IMR-90 (cell line): ENCODE results near the gene CMKLR1. TPM values are rescaled to one million over a fixed set of nuclear protein-coding genes. Genes with fewer than 3 reads are reported as not detected.

Experiments
- ATAC-seq: fragments of 200-7000 bp; cut with Tn5 transposase; 2 replicates; pipeline ENCODE4 v1.9.1; 2020; ENCODE audit warnings: low read depth, mild to moderate bottlenecking, moderate library complexity
- BruUV-seq: library from RNA; stranded (reverse); fragments of 400-500 nt; replicated peaks from 2 replicates; lab custom pipeline; 2021; lab: Mats Ljungman, UMichigan
- CTCF ChIA-PET: fragments of 300-600 bp; formaldehyde crosslinking; extraction: SDS; loops from one replicate; lab custom pipeline; 2021; ENCODE audit warnings: antibody characterized with exemption; lab: Yijun Ruan, JAX
- POLR2A ChIA-PET: fragments of 300-600 bp; sonication (Branson Sonifier 250); formaldehyde crosslinking; loops from one replicate; lab custom pipeline; 2022; ENCODE audit warnings: antibody characterized with exemption; ENCODE audit not compliant: unreplicated experiment; lab: Charles Lee
- DNase-seq: peaks from one replicate; pipeline ENCODE4 v3.0.0; 2013
- H2AFZ ChIP-seq: replicated peaks from 2 replicates; pipeline ENCODE3; 2013; ENCODE audit warnings: low read length, mild to moderate bottlenecking; ENCODE audit not compliant: poor library complexity
- H2AK5ac ChIP-seq: 2 replicates; pipeline ENCODE4 v1.6.1; 2013; ENCODE audit warnings: low read depth, low read length, inconsistent platforms
- H2AK9ac ChIP-seq: replicated peaks from 2 replicates; pipeline ENCODE3; 2013; ENCODE audit warnings: mild to moderate bottlenecking, low read depth, low read length, moderate library complexity; ENCODE audit not compliant: poor library complexity
- H2BK120ac ChIP-seq: 2 replicates; pipeline ENCODE4 v1.6.1; 2013; ENCODE audit warnings: low read depth, low read length, inconsistent platforms
- H2BK15ac ChIP-seq: 3 replicates; pipeline ENCODE4 v1.6.1; 2013; ENCODE audit warnings: low read depth, low read length, inconsistent platforms
- H2BK20ac ChIP-seq: 2 replicates; pipeline ENCODE4 v1.6.1; 2013; ENCODE audit warnings: low read depth, mild to moderate bottlenecking, inconsistent platforms, low read length, moderate library complexity
- H2BK5ac ChIP-seq: 2 replicates; pipeline ENCODE4 v1.6.1; 2013; ENCODE audit warnings: mild to moderate bottlenecking, low read depth, low read length, inconsistent platforms; ENCODE audit not compliant: poor library complexity, severe bottlenecking
- H3K14ac ChIP-seq: replicated peaks from 2 replicates; pipeline ENCODE4 v1.6.1; 2013; ENCODE audit warnings: low read depth, low read length, inconsistent platforms
- H3K18ac ChIP-seq: 2 replicates; pipeline ENCODE4 v1.6.1; 2013; ENCODE audit warnings: low read depth, low read length, control low read depth
- H3K23ac ChIP-seq: 2 replicates; pipeline ENCODE4 v1.6.1; 2013; ENCODE audit warnings: low read depth, low read length, inconsistent platforms
- H3K27ac ChIP-seq: 2 replicates; pipeline ENCODE4 v1.5.1; 2013; ENCODE audit warnings: mild to moderate bottlenecking, control low read depth, low read length; ENCODE audit not compliant: insufficient read depth
- H3K27me3 ChIP-seq: 2 replicates; pipeline ENCODE4 v1.6.1; 2013; ENCODE audit warnings: low read length; ENCODE audit not compliant: control insufficient read depth, insufficient read depth
- H3K36me3 ChIP-seq: 2 replicates; pipeline ENCODE4 v1.6.1; 2013; ENCODE audit warnings: low read length, mixed read lengths; ENCODE audit not compliant: control insufficient read depth, insufficient read depth
- H3K4ac ChIP-seq: 2 replicates; pipeline ENCODE4 v1.6.1; 2013; ENCODE audit warnings: low read depth, low read length, inconsistent platforms
- H3K4me1 ChIP-seq: 2 replicates; pipeline ENCODE4 v1.6.1; 2013; ENCODE audit warnings: low read length, mixed read lengths; ENCODE audit not compliant: control insufficient read depth, insufficient read depth
- H3K4me2 ChIP-seq: 2 replicates; pipeline ENCODE4 v1.6.1; 2013; ENCODE audit warnings: low read depth, mild to moderate bottlenecking, control low read depth, low read length, moderate library complexity
- H3K4me3 ChIP-seq: 2 replicates; pipeline ENCODE4 v1.5.1; 2013; ENCODE audit warnings: low read depth, mild to moderate bottlenecking, control low read depth, low read length, moderate library complexity; ENCODE audit not compliant: insufficient read depth
- H3K56ac ChIP-seq: 2 replicates; pipeline ENCODE4 v1.6.1; 2013; ENCODE audit warnings: low read length, inconsistent platforms; ENCODE audit not compliant: insufficient read depth; ENCODE audit errors: extremely low read depth
- H3K79me1 ChIP-seq, 2 experiments: 2 replicates each; pipeline ENCODE4 v1.6.1; 2013; ENCODE audit warnings: low read length in 2 of 2, inconsistent platforms in 1 of 2, low read depth in 1 of 2
- H3K9ac ChIP-seq: 2 replicates; pipeline ENCODE4 v1.6.1; 2013; ENCODE audit warnings: low read depth, low read length, control low read depth
- H3K9me1 ChIP-seq: 2 replicates; pipeline ENCODE4 v1.6.1; 2013; ENCODE audit warnings: low read length, inconsistent platforms; ENCODE audit not compliant: insufficient read depth
- H3K9me3 ChIP-seq: 2 replicates; pipeline ENCODE4 v1.6.1; 2013; ENCODE audit warnings: low read length; ENCODE audit not compliant: control insufficient read depth, insufficient read depth
- H4K20me1 ChIP-seq: 2 replicates; pipeline ENCODE4 v1.6.1; 2013; ENCODE audit warnings: low read length, inconsistent platforms; ENCODE audit not compliant: insufficient read depth
- H4K5ac ChIP-seq: 2 replicates; pipeline ENCODE4 v1.6.1; 2013; ENCODE audit warnings: mild to moderate bottlenecking, low read depth, low read length, control low read depth
- H4K8ac ChIP-seq, 2 experiments: 2 replicates each; pipeline ENCODE4 v1.6.1; 2013; ENCODE audit warnings: low read depth in 2 of 2, low read length in 2 of 2, control low read depth in 1 of 2, inconsistent platforms in 1 of 2
- H4K91ac ChIP-seq: 2 replicates; pipeline ENCODE4 v1.6.1; 2013; ENCODE audit warnings: low read depth, low read length, inconsistent platforms; ENCODE audit not compliant: insufficient read depth
- CEBPB ChIP-seq: IDR thresholded peaks from 2 replicates; pipeline ENCODE4 v1.6.1; 2012; ENCODE audit warnings: low read depth, low read length, improper control_type of control experiment
- FOS ChIP-seq: fragments of 150-350 bp; IDR thresholded peaks from 2 replicates; pipeline ENCODE4 v1.6.1; 2016; ENCODE audit warnings: low read depth, low read length
- POLR2A ChIP-seq: IDR thresholded peaks from 2 replicates; pipeline ENCODE4 v1.6.1; 2012; ENCODE audit warnings: mild to moderate bottlenecking, low read depth, low read length
- WGBS, 2 experiments: methylation state at CpG; one replicate each; pipeline versions ENCODE4 v1.1.5 to v1.1.7; 2013; ENCODE audit warnings: missing lambda C conversion rate in 2 of 2; ENCODE audit not compliant: insufficient read length in 1 of 2; ENCODE audit errors: extremely low coverage in 2 of 2; 5-methylcytosine and 5-hydroxymethylcytosine counted together
- dilution Hi-C: fragments of 300-500 bp; cut with HindIII; formaldehyde crosslinking; loops from one replicate; pipeline ENCODE4 v1.14.3; 2018; ENCODE audit warnings: low sequenced_read_pairs; ENCODE audit not compliant: unreplicated experiment
- in situ Hi-C: fragments of 300-500 bp; cut with MboI; formaldehyde crosslinking; loops from 3 replicates; pipeline ENCODE4 v1.14.3; 2019; ENCODE audit warnings: low sequenced_read_pairs, inconsistent platforms, mixed read lengths
- intact Hi-C: fragments of 100-400 bp; cut with micrococcal nuclease; formaldehyde crosslinking; loops from 2 replicates; pipeline ENCODE4 v1.10.0; 2022
- polyA plus RNA-seq, 3 experiments: library from polyadenylated mRNA; depleted of rRNA; stranded (reverse); fragments of >200 nt; gene quantifications; 2 replicates each; pipeline ENCODE4 v1.2.3, GENCODE V29; 2012; ENCODE audit warnings: low replicate concordance in 1 of 3
- total RNA-seq: library from RNA; depleted of rRNA; stranded (reverse); fragments of >200 nt; gene quantifications from 2 replicates; pipeline ENCODE4 v1.2.3, GENCODE V29; 2012

Gene CMKLR1
- total and polyA plus RNA-seq, 2 of the 4 experiments (the other 2 are of a cell fraction), result not detected

GRCh38 chr12:108252523-108252922 lies 86.6 kb downstream of the CMKLR1 start:
- Histone ChIP-seq H3K27ac (no peak overlapping the region), H4K20me1 (no peaks in the 10 kb centered on the region), H2BK20ac (no peak overlapping the region), H3K79me1 (no peaks in the 10 kb centered on the region), H3K14ac (no peak overlapping the region), H3K9me1 (no peaks in the 10 kb centered on the region), H3K4me2 (no peak overlapping the region), H3K9ac (no peak overlapping the region), H2AFZ (no peak overlapping the region), H3K27me3 (no peaks in the 10 kb centered on the region), H4K5ac (no peak overlapping the region), H4K91ac (no peak overlapping the region), H2BK120ac (no peak overlapping the region), H3K36me3 (no peaks in the 10 kb centered on the region), H3K4me1 (no peaks in the 10 kb centered on the region), H3K56ac (no peak overlapping the region), H2BK5ac (no peak overlapping the region), H4K8ac (no peak overlapping the region), H3K23ac (no peak overlapping the region), H2AK9ac (no peak overlapping the region), H2BK15ac (no peak overlapping the region), H3K4ac (no peak overlapping the region), H3K4me3 (no peak overlapping the region), H3K9me3 (no peaks in the 10 kb centered on the region), H2AK5ac (no peak overlapping the region), H3K18ac (no peak overlapping the region)
- TF ChIP-seq FOS, result no peak
- TF ChIP-seq POLR2A, result no peak
- TF ChIP-seq CEBPB, result no peak
- in situ Hi-C loops, result no loop called here
- intact Hi-C loops, result no loop called here
- WGBS, 2 experiments, result no CpG with 5 or more reads among the region's 7 CpGs
- BruUV-seq, result no TSS peak
- DNase-seq, result no peak
- POLR2A ChIA-PET, result no interaction called here
- no peak for ATAC-seq
- CTCF ChIA-PET, result interaction anchor here (0.6 kb wide), 1 partner anchor 446 kb away, joined by 3 read pairs; no protein-coding TSS in a partner anchor
- dilution Hi-C loops, result no loop called here
